ENCODE measurements around the gene INO80E.

Gene INO80E

DNA sequence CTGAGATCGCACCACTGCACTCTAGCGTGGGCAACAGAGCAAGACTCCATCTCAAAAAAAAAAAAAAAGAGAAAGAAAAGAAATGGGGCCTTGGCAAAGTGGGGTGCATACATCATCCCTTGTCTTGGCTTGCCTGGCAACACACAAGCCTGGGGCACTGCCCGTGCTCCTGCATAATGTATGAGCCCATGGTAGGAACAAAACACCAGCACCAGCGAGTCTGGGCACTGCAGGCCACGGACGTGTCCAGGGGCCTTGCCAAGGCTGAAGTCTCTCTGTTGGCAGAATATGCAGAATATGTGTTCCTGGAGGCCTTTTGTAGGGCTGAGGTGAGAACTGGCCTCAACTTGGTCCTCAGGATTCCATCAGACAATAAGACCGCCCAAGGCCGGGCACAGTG, 53.8 kb downstream of the INO80E start:
- Mint-ChIP-seq H3K4me3 (peak overlapping the region in 1 of 3 experiments; percentile 40), H3K27ac (no peak overlapping the region), H3K36me3 (ENCODE audit: low read depth) (no peaks in the 10 kb centered on the region), H3K9me3 (no peaks in the 10 kb centered on the region), H3K4me1 (peaks cover 22% of the 10 kb centered on the region), H3K27me3 (ENCODE audit: low read depth) (peaks cover 5% of the 10 kb centered on the region)
- TF ChIP-seq, protein P1, sequence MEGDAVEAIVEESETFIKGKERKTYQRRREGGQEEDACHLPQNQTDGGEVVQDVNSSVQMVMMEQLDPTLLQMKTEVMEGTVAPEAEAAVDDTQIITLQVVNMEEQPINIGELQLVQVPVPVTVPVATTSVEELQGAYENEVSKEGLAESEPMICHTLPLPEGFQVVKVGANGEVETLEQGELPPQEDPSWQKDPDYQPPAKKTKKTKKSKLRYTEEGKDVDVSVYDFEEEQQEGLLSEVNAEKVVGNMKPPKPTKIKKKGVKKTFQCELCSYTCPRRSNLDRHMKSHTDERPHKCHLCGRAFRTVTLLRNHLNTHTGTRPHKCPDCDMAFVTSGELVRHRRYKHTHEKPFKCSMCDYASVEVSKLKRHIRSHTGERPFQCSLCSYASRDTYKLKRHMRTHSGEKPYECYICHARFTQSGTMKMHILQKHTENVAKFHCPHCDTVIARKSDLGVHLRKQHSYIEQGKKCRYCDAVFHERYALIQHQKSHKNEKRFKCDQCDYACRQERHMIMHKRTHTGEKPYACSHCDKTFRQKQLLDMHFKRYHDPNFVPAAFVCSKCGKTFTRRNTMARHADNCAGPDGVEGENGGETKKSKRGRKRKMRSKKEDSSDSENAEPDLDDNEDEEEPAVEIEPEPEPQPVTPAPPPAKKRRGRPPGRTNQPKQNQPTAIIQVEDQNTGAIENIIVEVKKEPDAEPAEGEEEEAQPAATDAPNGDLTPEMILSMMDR (IDR thresholded peaks at IDR 0.05; ENCODE audit: unreplicated experiment in 3 of 3) = no peak

DNA sequence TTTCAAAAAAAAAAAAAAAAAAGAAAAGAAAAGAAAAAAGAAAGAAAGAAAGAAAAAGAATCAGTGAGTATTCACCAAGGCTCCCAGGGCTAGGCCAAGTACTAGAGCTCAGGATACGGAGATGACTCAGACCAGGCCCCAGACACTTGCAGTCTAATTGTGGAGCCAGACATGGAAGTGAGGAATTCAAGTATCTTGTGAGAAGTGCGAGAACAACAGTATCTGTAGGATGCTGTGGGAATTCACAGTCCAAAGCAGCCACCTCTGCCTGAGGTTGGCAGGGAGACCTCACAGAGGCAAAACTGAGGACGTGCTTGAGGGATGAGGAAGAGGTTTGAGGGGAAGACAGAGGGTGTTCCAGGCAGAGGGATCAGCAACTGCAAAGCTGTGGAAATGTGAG, 55.5 kb downstream of the INO80E start:
- TF ChIP-seq, protein P1 (IDR thresholded peaks at IDR 0.05; ENCODE audit: unreplicated experiment in 3 of 3) = no peak
- peak overlapping the region; percentile 36 to 82 (median 53) for H3K27ac Mint-ChIP-seq
- H3K9me3 Mint-ChIP-seq = no peaks in the 10 kb centered on the region
- no peaks in the 10 kb centered on the region for H3K36me3 Mint-ChIP-seq (ENCODE audit: low read depth)
- peaks cover 5% of the 10 kb centered on the region for H3K27me3 Mint-ChIP-seq (ENCODE audit: low read depth)
- peaks cover 26% of the 10 kb centered on the region for H3K4me1 Mint-ChIP-seq
- peak overlapping the region; percentile 85 to 92 (median 90) for H3K4me3 Mint-ChIP-seq

DNA sequence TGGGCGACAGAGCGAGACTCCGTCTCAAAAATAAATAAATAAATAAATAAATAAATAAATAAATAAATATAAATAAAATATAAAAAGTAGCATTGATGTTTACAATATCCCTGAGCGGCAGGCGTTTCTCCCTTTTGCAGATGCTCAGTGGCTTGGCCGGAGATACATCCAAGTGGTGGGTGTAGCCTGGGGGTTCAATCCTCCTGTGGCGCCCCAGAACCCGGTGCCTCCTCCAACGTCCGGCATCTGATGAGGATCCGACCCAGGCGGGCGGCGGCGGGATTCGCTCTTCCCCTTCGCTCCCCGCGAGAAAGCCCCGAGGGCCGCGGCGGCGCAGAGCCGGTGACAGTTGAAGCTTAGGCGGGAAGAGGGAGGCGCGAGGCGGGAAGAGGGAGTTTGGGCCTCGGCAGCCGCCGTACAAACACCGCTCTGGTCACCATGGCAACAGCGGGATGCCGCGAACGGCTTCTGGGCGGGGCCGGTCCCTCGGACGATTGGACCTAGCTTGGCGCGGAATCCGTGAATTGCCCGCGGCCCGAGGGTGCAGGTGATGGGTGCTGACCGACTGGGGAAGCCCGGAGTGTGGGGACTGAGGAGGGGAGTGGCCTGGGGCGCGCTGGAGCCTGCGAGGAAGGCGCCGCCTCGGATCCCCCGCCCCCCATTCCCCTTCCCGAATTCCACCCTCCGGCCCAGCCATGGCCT, 56.8 kb downstream of the INO80E start:
- Mint-ChIP-seq H3K4me3 (peak overlapping the region; percentile 89 to 95 (median 92)), H3K4me1 (peaks cover 34% of the 10 kb centered on the region), H3K36me3 (ENCODE audit: low read depth) (no peaks in the 10 kb centered on the region), H3K27ac (peak overlapping the region; percentile 27 to 54 (median 41)), H3K9me3 (no peaks in the 10 kb centered on the region), H3K27me3 (ENCODE audit: low read depth) (no peaks in the 10 kb centered on the region)
- TF ChIP-seq, protein P1 (IDR thresholded peaks at IDR 0.05; ENCODE audit: unreplicated experiment in 3 of 3) = no peak

DNA sequence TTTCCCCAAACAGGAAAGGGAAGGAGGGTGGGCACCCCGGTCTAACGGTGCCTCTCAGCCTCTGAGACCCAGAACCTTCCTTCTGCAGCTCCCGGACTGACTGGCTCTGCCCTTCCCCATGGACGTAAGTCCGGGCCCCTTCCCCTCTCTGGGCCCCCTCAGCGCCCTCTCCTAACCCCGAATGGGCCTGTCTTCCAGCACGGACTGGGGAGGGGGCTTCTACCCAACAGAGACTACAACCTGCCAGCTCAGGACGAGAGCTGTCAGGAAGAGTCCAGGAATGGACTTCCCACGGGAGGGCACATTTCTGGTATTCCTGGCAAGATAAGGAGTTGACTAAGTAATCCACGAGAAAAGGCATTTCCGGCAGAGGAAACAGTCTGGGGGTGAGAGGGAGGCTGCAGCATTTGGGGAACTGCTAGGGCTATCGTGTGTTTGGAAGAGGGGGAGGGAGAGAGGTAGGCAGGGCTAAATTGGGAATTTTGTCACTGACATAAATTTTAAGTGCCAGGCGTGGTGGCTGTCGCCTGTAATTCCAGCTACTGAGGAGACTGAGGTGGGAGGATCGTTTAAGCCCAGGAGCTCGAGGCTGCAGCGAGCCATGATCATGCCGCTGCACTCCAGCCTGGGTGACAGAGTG, 57.5 kb downstream of the INO80E start:
- Mint-ChIP-seq H3K27me3 (ENCODE audit: low read depth) (no peaks in the 10 kb centered on the region), H3K27ac (peak overlapping the region; percentile 35 to 76 (median 48)), H3K36me3 (ENCODE audit: low read depth) (no peaks in the 10 kb centered on the region), H3K9me3 (no peaks in the 10 kb centered on the region), H3K4me3 (peak overlapping the region; percentile 89 to 92 (median 89)), H3K4me1 (peaks cover 38% of the 10 kb centered on the region)
- TF ChIP-seq, protein P1 (IDR thresholded peaks at IDR 0.05; ENCODE audit: unreplicated experiment in 3 of 3) = no peak

DNA sequence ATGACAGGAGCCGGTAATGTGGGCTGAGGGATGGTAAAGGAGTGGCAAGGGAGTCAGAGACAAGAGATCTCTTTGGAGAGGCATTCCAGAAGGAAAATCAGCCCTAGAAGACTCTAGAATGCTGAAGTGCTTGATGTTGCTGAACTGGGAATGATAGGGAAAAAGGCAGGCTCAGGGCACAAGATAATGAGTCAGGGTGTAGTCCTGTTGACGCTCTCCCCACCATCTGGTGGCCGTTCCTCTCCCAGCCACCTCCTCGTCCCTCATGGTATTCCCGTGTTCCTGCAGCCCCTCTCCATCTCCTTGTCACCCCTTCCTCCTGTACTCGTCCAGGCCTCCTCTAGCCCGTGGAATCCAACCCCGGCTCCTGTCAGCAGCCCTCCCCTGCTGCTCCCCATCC, 58.4 kb downstream of the INO80E start:
- peak overlapping the region; percentile 81 to 87 (median 84) for H3K4me3 Mint-ChIP-seq
- H3K4me1 Mint-ChIP-seq = peaks cover 43% of the 10 kb centered on the region
- H3K36me3 Mint-ChIP-seq (ENCODE audit: low read depth) = peaks cover 4% of the 10 kb centered on the region
- TF ChIP-seq, protein P1 (IDR thresholded peaks at IDR 0.05; ENCODE audit: unreplicated experiment in 3 of 3) = no peak
- H3K27ac Mint-ChIP-seq = peak overlapping the region in 2 of 3 experiments; percentile 51
- no peaks in the 10 kb centered on the region for H3K27me3 Mint-ChIP-seq (ENCODE audit: low read depth)
- H3K9me3 Mint-ChIP-seq = no peaks in the 10 kb centered on the region

Measured in nephron (organoid).